SK-N-SH treated with all-trans-retinoic acid at 6 μM for 48 hours (cell line): Measurements from ENCODE around the gene POU2F1.

Experiments
- ATAC-seq: fragments of 200-7000 bp; cut with Tn5 transposase; 3 replicates; pipeline ENCODE4 v1.9.1; 2020; ENCODE audit warnings: mild to moderate bottlenecking, moderate library complexity
- ARNTL ChIP-seq: fragments of 450-650 bp; formaldehyde crosslinking; IDR thresholded peaks from 2 replicates; pipeline ENCODE4 v1.5.0; 2020; ENCODE audit warnings: low read depth, mild to moderate bottlenecking, moderate library complexity, borderline replicate concordance
- BACH2 ChIP-seq: fragments of 250-450 bp; sonication (Bioruptor Pico); IDR thresholded peaks from 2 replicates; pipeline ENCODE4 v1.9.0; 2021; ENCODE audit warnings: mild to moderate bottlenecking, borderline replicate concordance
- CREB5 ChIP-seq: fragments of 250-450 bp; sonication (Bioruptor Pico); IDR thresholded peaks from 2 replicates; pipeline ENCODE4 v1.5.1; 2020; ENCODE audit warnings: low read depth, mild to moderate bottlenecking, moderate library complexity
- CSRNP3 ChIP-seq: fragments of 250-450 bp; sonication (Bioruptor Pico); IDR thresholded peaks from 2 replicates; pipeline ENCODE4 v1.5.1; 2021; ENCODE audit warnings: mild to moderate bottlenecking, moderate library complexity
- ESRRG ChIP-seq: fragments of 250-450 bp; sonication (Bioruptor Pico); IDR thresholded peaks from 2 replicates; pipeline ENCODE4 v1.6.1; 2021; ENCODE audit warnings: mild to moderate bottlenecking
- OSR1 ChIP-seq: fragments of 250-450 bp; sonication (Bioruptor Pico); IDR thresholded peaks from 2 replicates; pipeline ENCODE4 v1.8.0; 2022; ENCODE audit warnings: moderate library complexity, mild to moderate bottlenecking, inconsistent platforms
- PATZ1 ChIP-seq: fragments of 250-450 bp; sonication (Bioruptor Pico); IDR thresholded peaks from 2 replicates; pipeline ENCODE4 v1.8.0; 2020; ENCODE audit warnings: mild to moderate bottlenecking, moderate library complexity, borderline replicate concordance
- POU6F1 ChIP-seq: fragments of 250-450 bp; sonication (Bioruptor Pico); IDR thresholded peaks from 2 replicates; pipeline ENCODE4 v1.8.0; 2021; ENCODE audit warnings: low read depth, mild to moderate bottlenecking, moderate library complexity, borderline replicate concordance
- PPARA ChIP-seq: fragments of 250-450 bp; sonication (Bioruptor Pico); IDR thresholded peaks from 2 replicates; pipeline ENCODE4 v1.5.0; 2020; ENCODE audit warnings: mild to moderate bottlenecking, borderline replicate concordance
- RARB ChIP-seq: fragments of 250-450 bp; sonication (Bioruptor Pico); IDR thresholded peaks from 2 replicates; pipeline ENCODE4 v1.8.0; 2021; ENCODE audit warnings: mild to moderate bottlenecking, moderate library complexity
- SNAI2 ChIP-seq: fragments of 250-450 bp; sonication (Bioruptor Pico); IDR thresholded peaks from 2 replicates; pipeline ENCODE4 v1.5.0; 2020; ENCODE audit warnings: mild to moderate bottlenecking, moderate library complexity
- TCF4 ChIP-seq: fragments of 250-450 bp; sonication (Bioruptor Pico); IDR thresholded peaks from 2 replicates; pipeline ENCODE4 v1.8.0; 2021; ENCODE audit warnings: mild to moderate bottlenecking, moderate library complexity, borderline replicate concordance
- TSHZ2 ChIP-seq: fragments of 250-450 bp; sonication (Bioruptor Pico); IDR thresholded peaks from 2 replicates; pipeline ENCODE4 v1.5.0; 2020; ENCODE audit warnings: mild to moderate bottlenecking, moderate library complexity
- ZC3H10 ChIP-seq: fragments of 250-450 bp; sonication (Bioruptor Pico); IDR thresholded peaks from 2 replicates; pipeline ENCODE4 v1.5.1; 2021; ENCODE audit warnings: mild to moderate bottlenecking, moderate library complexity
- ZFP3 ChIP-seq: fragments of 250-450 bp; sonication (Bioruptor Pico); IDR thresholded peaks from 2 replicates; pipeline ENCODE4 v1.5.0; 2020; ENCODE audit warnings: mild to moderate bottlenecking, moderate library complexity
- ZFP30 ChIP-seq: fragments of 450-650 bp; formaldehyde crosslinking; IDR thresholded peaks from 2 replicates; pipeline ENCODE4 v1.5.0; 2022; ENCODE audit warnings: mild to moderate bottlenecking, moderate library complexity
- ZNF565 ChIP-seq: fragments of 450-650 bp; formaldehyde crosslinking; conservative IDR thresholded peaks from 2 replicates; pipeline ENCODE4 v1.5.0; 2020; ENCODE audit warnings: low read depth, mild to moderate bottlenecking, moderate library complexity
- ZNF70 ChIP-seq: fragments of 450-650 bp; formaldehyde crosslinking; IDR thresholded peaks from 2 replicates; pipeline ENCODE4 v1.5.0; 2020; ENCODE audit warnings: mild to moderate bottlenecking, moderate library complexity
- ZNF8 ChIP-seq: fragments of 450-650 bp; formaldehyde crosslinking; IDR thresholded peaks from 2 replicates; pipeline ENCODE4 v1.5.0; 2020; ENCODE audit warnings: mild to moderate bottlenecking, moderate library complexity

The POU2F1 gene

GRCh38 chr1:167272369-167272957 lies 51.8 kb downstream of the POU2F1 start:
- TF ChIP-seq PATZ1 (CRISPR knock-in tag) (no peak), PPARA (CRISPR knock-in tag) (no peak), CREB5 (no peak), OSR1 (CRISPR knock-in tag) (no peak)
- no peak for ATAC-seq

- TF ChIP-seq ZFP30 (CRISPR knock-in tag) (no peak), TSHZ2 (no peak), ZC3H10 (no peak)
Observed at GRCh38 chr1:167273027-167273800, 52.5 kb downstream of the POU2F1 start.

GRCh38 chr1:167274061-167274460 lies 53.4 kb downstream of the POU2F1 start:
- ATAC-seq = no peak
- TF ChIP-seq CSRNP3 (CRISPR knock-in tag) = no peak
- TF ChIP-seq CREB5 = no peak
- no peak for TF ChIP-seq ZNF8 (CRISPR knock-in tag)
- TF ChIP-seq PATZ1 (CRISPR knock-in tag) = no peak
- TF ChIP-seq BACH2 (CRISPR knock-in tag) = no peak
- no peak for TF ChIP-seq ZC3H10
- no peak for TF ChIP-seq ESRRG

More at GRCh38 chr1:167273027-167273800, 52.5 kb downstream of the POU2F1 start:
- ATAC-seq = peak; percentile 84

- ATAC-seq = no peak
- TF ChIP-seq ZNF70 (CRISPR knock-in tag) = no peak
- TF ChIP-seq ZFP3 (CRISPR knock-in tag) = no peak
- no peak for TF ChIP-seq ZFP30 (CRISPR knock-in tag)
- no peak for TF ChIP-seq TCF4 (CRISPR knock-in tag)
- TF ChIP-seq OSR1 (CRISPR knock-in tag) = no peak
- TF ChIP-seq PPARA (CRISPR knock-in tag) = no peak
- no peak for TF ChIP-seq ZNF565 (CRISPR knock-in tag)
- no peak for TF ChIP-seq RARB (CRISPR knock-in tag)
- TF ChIP-seq ZC3H10 = no peak
- TF ChIP-seq TSHZ2 = no peak
- no peak for TF ChIP-seq ARNTL
- no peak for TF ChIP-seq SNAI2 (CRISPR knock-in tag)
- TF ChIP-seq ESRRG = no peak
- TF ChIP-seq POU6F1 (CRISPR knock-in tag) = no peak
Observed at GRCh38 chr1:167276969-167277368, 56.3 kb downstream of the POU2F1 start.
